Karpas-422 (cell line): ENCODE data around the gene F13A1. TPM values are rescaled to one million over a fixed set of nuclear protein-coding genes. Genes with fewer than 3 reads are reported as not detected.

Source experiments
- DNase-seq: peaks from one replicate; pipeline ENCODE4 v3.0.0-alpha.2; 2015
- H2AFZ ChIP-seq: fragments of 200-600 bp; sonication (generic); 2 replicates; pipeline ENCODE4 v1.6.1; 2014; ENCODE audit warnings: antibody characterized with exemption, low read length, mixed read lengths
- H3K27ac ChIP-seq: fragments of 200-600 bp; sonication (generic); 2 replicates; pipeline ENCODE4 v1.5.1; 2014; ENCODE audit warnings: mild to moderate bottlenecking, low read length, moderate library complexity
- H3K27me3 ChIP-seq: fragments of 200-600 bp; sonication (generic); 2 replicates; pipeline ENCODE4 v1.6.1; 2014; ENCODE audit warnings: low read length, mixed read lengths
- H3K36me3 ChIP-seq: fragments of 200-600 bp; sonication (generic); 2 replicates; pipeline ENCODE4 v1.6.1; 2014; ENCODE audit warnings: low read length, mixed read lengths; ENCODE audit not compliant: insufficient read depth
- H3K4me1 ChIP-seq: fragments of 200-600 bp; sonication (generic); 2 replicates; pipeline ENCODE4 v1.6.1; 2014; ENCODE audit warnings: mild to moderate bottlenecking, low read length, mixed read lengths
- H3K4me2 ChIP-seq: fragments of 200-600 bp; sonication (generic); 2 replicates; pipeline ENCODE4 v1.6.1; 2014; ENCODE audit warnings: low read length, low read depth, mild to moderate bottlenecking; ENCODE audit not compliant: poor library complexity, severe bottlenecking
- H3K4me3 ChIP-seq: fragments of 200-600 bp; sonication (generic); 2 replicates; pipeline ENCODE4 v1.5.1; 2014; ENCODE audit warnings: mild to moderate bottlenecking, antibody characterized with exemption, low read length, mixed read lengths
- H3K79me2 ChIP-seq: fragments of 200-600 bp; sonication (generic); 2 replicates; pipeline ENCODE4 v1.6.1; 2014; ENCODE audit warnings: mild to moderate bottlenecking, low read length, mixed read lengths
- H3K9ac ChIP-seq: fragments of 200-600 bp; sonication (generic); 2 replicates; pipeline ENCODE4 v1.6.0; 2014; ENCODE audit warnings: low read length
- H3K9me2 ChIP-seq: fragments of 200-600 bp; sonication (generic), shearing (Covaris generic); replicated peaks from 2 replicates; pipeline ENCODE4 v1.6.0; 2014; ENCODE audit warnings: mild to moderate bottlenecking, low read length, moderate library complexity; ENCODE audit not compliant: insufficient read depth
- H3K9me3 ChIP-seq: fragments of 300-700, 200-600 bp; sonication (generic); 2 replicates; pipeline ENCODE4 v1.6.1; 2014; ENCODE audit warnings: low read length, mixed read lengths
- H4K20me1 ChIP-seq: fragments of 200-600 bp; sonication (generic); 2 replicates; pipeline ENCODE4 v1.6.1; 2014; ENCODE audit warnings: mild to moderate bottlenecking, antibody characterized with exemption, low read length, low read depth; ENCODE audit not compliant: insufficient read depth
- small RNA-seq: library from RNA; depleted of rRNA; stranded (forward); fragments of <200 nt; gene quantifications from one replicate; pipeline ENCODE3, GENCODE V24; 2014
- total RNA-seq: library from RNA; depleted of rRNA; stranded (reverse); fragments of >200 nt; shearing (Covaris generic); gene quantifications from 2 replicates; pipeline ENCODE4 v1.2.3, GENCODE V29; 2014; ENCODE audit warnings: low replicate concordance

The F13A1 gene
- total RNA-seq, 1 experiment from 2014 or later, result 0.78 TPM

DNA sequence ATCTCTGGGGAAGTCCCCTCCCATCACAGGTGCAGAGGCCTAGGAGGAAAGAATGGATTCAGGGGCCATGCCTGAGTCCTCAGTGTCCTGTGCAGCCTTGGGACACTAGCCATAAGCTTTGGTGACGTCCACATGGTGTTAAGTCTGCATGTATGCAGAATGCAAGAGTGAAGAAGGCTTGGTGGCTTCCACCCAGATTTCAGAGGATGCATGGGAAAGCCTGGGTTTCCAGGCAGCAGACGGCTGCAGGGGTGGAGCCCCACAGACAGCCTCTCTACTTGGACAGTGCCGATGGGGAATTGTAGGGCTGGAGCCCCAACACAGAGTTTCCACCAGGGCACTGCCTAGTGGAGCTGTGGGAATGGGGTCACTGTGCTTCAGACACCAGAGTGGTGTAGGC is 196.7 kb downstream of the F13A1 start:
- Histone ChIP-seq H3K9ac (no peak overlapping the region), H3K36me3 (no peaks in the 10 kb centered on the region), H3K27ac (no peak overlapping the region), H3K9me2 (no peaks in the 10 kb centered on the region), H4K20me1 (no peaks in the 10 kb centered on the region), H2AFZ (no peak overlapping the region), H3K9me3 (no peaks in the 10 kb centered on the region), H3K27me3 (no peaks in the 10 kb centered on the region), H3K79me2 (no peaks in the 10 kb centered on the region), H3K4me1 (no peaks in the 10 kb centered on the region), H3K4me2 (no peak overlapping the region), H3K4me3 (no peak overlapping the region)
- DNase-seq, result no peak

DNA sequence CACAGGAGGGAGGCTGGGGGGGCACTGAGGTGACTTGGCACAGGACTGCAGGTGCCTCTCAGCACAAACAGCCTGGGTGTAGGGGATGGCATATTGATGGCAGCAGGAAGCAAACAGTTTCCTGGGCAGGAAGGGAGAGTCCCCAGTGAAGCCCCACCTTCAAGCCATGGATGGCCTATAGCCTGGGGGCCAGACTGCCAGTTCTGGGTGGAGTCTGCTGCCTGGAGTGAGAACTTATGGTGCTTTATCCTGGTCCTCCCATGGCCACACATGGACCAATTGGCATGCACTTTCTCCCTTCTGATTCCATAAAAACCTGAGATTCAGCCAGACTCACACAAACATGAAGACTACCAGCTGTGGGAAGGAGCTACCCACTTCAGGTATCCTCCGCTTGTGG is 198.5 kb downstream of the F13A1 start:
- H3K79me2 ChIP-seq, result no peaks in the 10 kb centered on the region
- H3K4me1 ChIP-seq, result no peaks in the 10 kb centered on the region
- no peak overlapping the region for H3K4me2 ChIP-seq
- H3K4me3 ChIP-seq, result no peak overlapping the region
- H4K20me1 ChIP-seq, result no peaks in the 10 kb centered on the region
- H3K36me3 ChIP-seq, result no peaks in the 10 kb centered on the region
- H3K27me3 ChIP-seq, result no peaks in the 10 kb centered on the region
- DNase-seq, result no peak
- H3K9me2 ChIP-seq, result no peaks in the 10 kb centered on the region
- H3K9me3 ChIP-seq, result no peaks in the 10 kb centered on the region
- H3K27ac ChIP-seq, result no peak overlapping the region
- H2AFZ ChIP-seq, result no peak overlapping the region
- H3K9ac ChIP-seq, result no peak overlapping the region

DNA sequence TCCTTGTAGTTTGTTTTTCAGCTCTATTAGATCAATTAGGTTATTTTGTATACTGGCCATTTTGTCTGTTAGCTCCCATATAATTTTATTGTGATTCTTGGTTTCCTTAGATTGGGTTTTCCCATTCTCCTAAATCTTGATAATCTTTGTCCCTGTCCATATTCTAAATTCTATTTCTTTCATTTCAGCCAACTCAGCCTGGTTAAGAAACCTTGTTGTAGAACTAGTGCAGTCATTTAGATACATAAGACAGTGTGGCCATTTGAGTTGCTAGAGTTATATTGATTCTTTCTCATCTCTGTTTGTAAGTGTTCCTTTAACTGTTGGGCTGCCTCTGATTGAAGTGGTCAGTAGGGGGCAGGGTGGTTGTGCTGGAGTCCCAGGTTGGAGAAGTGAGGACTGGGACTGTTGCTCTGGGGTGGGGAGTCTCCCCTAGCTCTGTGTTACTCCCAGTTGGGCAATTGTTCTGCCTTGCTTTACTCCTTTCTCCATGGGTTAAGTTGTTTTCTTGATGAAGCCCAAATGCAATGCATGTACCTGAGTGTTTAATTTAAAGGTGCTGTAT is 214.9 kb downstream of the F13A1 start:
- Histone ChIP-seq H3K9ac (no peak overlapping the region), H3K27ac (no peak overlapping the region), H3K36me3 (no peaks in the 10 kb centered on the region), H3K79me2 (no peaks in the 10 kb centered on the region), H3K27me3 (no peaks in the 10 kb centered on the region), H3K4me1 (no peaks in the 10 kb centered on the region), H3K9me2 (no peaks in the 10 kb centered on the region), H4K20me1 (no peaks in the 10 kb centered on the region), H3K4me3 (no peak overlapping the region), H2AFZ (no peak overlapping the region), H3K4me2 (no peak overlapping the region), H3K9me3 (no peaks in the 10 kb centered on the region)
- DNase-seq, result peak; percentile 67

Small RNAs within 50 kb of the gene (small RNA-seq; reads per million reads assigned to genes)
- 0.12 reads per million for gene MIR7853
